ENCODE results near the gene MCU.
"Not testable (repeated sequence)": the region's sequence is repeated elsewhere in the genome, so short reads cannot be mapped to it uniquely, and the experiment has no call there.

Gene MCU

DNA sequence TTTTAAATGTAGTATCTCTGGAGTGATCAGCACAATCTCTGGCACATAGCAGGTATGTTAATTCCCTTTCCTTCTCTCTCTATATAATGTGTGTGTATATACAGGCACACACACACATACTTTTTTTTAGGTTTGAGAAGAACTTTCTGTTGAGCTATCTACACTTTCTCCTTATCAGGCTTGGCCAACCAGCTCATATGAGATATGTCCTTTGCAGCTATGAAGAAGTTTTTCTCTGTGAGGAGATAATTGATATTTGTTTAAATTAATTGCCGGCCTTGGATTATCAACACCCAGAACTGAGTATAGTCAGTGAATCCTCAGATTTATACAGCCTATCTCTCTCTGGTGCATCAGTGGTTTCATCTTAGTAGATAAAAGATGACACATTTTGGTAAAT lies 2.3 kb upstream of the MCU start:
- H3K9ac ChIP-seq (ENCODE audit: low read depth, low read length), result no peak overlapping the region
- no peak overlapping the region for H3K4me3 ChIP-seq (ENCODE audit: low read length)
- no peaks in the 10 kb centered on the region for H3K27me3 ChIP-seq (ENCODE audit: insufficient read depth, low read length)
- H3K27ac ChIP-seq (ENCODE audit: low read length), result no peak overlapping the region
- H3K4me1 ChIP-seq (ENCODE audit: insufficient read depth, low read length), result no peaks in the 10 kb centered on the region; the same call in 1 of the 2 replicates
- H3K36me3 ChIP-seq (ENCODE audit: insufficient read depth, low read depth, low read length), result no peaks in the 10 kb centered on the region
- H3K9me3 ChIP-seq (ENCODE audit: insufficient read depth, low read depth, low read length), result no peaks in the 10 kb centered on the region

DNA sequence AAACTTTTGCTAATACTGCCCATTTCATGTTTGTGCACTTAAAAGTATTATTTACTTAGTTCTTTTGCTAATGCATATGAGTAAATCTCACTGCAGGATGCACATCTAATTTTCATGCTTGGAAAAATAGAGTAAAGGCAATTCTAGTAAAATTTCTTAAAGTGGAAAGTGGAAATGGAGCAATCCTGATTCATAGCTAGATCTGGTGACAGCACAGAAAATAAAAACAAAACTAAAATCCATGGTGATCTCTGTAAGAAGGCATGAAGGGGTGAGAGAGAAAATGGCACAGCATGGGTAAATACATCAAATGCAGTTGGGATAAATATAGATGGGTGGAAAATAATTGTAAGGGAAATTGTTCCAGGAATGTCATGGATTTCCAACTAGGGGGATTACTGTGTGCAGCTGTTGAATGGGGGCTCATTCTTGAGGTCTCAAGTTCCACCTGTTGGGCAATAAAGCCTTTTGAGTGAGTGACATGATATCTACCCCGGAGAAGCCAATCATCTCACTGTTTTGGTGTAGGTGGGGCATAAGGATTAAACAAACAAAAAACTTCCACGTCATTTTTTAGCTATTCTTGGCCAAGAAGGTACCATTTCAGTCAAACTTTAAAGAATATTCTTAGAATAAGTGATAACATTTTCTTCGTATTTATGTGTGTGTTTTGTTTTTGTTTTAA lies 1.7 kb upstream of the MCU start:
- H3K36me3 ChIP-seq (ENCODE audit: insufficient read depth, low read depth, low read length), result no peaks in the 10 kb centered on the region
- H3K9me3 ChIP-seq (ENCODE audit: insufficient read depth, low read depth, low read length), result no peaks in the 10 kb centered on the region
- H3K27ac ChIP-seq (ENCODE audit: low read length), result no peak overlapping the region
- no peak overlapping the region for H3K9ac ChIP-seq (ENCODE audit: low read depth, low read length)
- H3K4me1 ChIP-seq (ENCODE audit: insufficient read depth, low read length), result no peaks in the 10 kb centered on the region; the same call in none of the 2 replicates
- no peak overlapping the region for H3K4me3 ChIP-seq (ENCODE audit: low read length)
- no peaks in the 10 kb centered on the region for H3K27me3 ChIP-seq (ENCODE audit: insufficient read depth, low read length)

DNA sequence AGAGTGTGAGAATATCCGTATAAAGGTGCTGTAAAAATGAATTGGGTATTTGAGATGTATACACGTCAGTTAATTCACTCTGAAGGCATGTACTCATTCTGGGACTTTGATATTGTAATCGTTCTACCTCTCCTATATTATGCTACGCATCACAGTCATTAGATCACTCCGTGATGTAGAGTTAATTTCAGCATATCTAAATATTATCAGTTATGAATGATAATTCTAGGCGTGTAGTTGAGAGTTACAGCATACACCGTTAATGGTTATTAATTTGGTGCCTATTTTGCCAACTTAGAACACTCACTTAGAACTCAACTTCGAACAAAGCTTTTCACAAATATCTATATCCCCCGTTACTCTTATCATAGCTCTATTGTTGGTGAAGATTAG lies 477 bp upstream of the MCU start:
- no peaks in the 10 kb centered on the region for H3K9me3 ChIP-seq (ENCODE audit: insufficient read depth, low read depth, low read length)
- H3K4me3 ChIP-seq (ENCODE audit: low read length), result peak overlapping the region; percentile 47; the same call in 1 of the 2 replicates
- no peak overlapping the region for H3K27ac ChIP-seq (ENCODE audit: low read length)
- no peaks in the 10 kb centered on the region; the same call in none of the 2 replicates for H3K4me1 ChIP-seq (ENCODE audit: insufficient read depth, low read length)
- H3K9ac ChIP-seq (ENCODE audit: low read depth, low read length), result no peak overlapping the region
- H3K36me3 ChIP-seq (ENCODE audit: insufficient read depth, low read depth, low read length), result no peaks in the 10 kb centered on the region
- H3K27me3 ChIP-seq (ENCODE audit: insufficient read depth, low read length), result no peaks in the 10 kb centered on the region

DNA sequence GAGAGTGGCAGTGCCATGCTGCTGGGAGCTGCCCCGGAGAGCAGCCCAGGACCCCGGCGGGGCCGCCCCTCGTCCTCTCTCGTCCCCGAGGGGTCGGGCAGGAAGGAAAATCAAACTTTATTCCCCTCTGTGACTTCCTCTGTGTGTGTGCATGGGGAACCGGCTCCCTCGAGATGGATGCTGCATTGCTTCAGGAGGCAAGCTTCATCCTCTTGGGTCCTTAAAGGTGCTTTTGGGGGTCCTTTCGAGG lies 726 bp downstream of the MCU start:
- Histone ChIP-seq H3K9me3 (ENCODE audit: insufficient read depth, low read depth, low read length) (no peaks in the 10 kb centered on the region), H3K36me3 (ENCODE audit: insufficient read depth, low read depth, low read length) (no peaks in the 10 kb centered on the region), H3K4me3 (ENCODE audit: low read length) (peak overlapping the region; percentile 92), H3K27ac (ENCODE audit: low read length) (no peak overlapping the region), H3K9ac (ENCODE audit: low read depth, low read length) (peak overlapping the region; percentile 81), H3K27me3 (ENCODE audit: insufficient read depth, low read length) (no peaks in the 10 kb centered on the region), H3K4me1 (ENCODE audit: insufficient read depth, low read length) (no peaks in the 10 kb centered on the region; the same call in none of the 2 replicates)

DNA sequence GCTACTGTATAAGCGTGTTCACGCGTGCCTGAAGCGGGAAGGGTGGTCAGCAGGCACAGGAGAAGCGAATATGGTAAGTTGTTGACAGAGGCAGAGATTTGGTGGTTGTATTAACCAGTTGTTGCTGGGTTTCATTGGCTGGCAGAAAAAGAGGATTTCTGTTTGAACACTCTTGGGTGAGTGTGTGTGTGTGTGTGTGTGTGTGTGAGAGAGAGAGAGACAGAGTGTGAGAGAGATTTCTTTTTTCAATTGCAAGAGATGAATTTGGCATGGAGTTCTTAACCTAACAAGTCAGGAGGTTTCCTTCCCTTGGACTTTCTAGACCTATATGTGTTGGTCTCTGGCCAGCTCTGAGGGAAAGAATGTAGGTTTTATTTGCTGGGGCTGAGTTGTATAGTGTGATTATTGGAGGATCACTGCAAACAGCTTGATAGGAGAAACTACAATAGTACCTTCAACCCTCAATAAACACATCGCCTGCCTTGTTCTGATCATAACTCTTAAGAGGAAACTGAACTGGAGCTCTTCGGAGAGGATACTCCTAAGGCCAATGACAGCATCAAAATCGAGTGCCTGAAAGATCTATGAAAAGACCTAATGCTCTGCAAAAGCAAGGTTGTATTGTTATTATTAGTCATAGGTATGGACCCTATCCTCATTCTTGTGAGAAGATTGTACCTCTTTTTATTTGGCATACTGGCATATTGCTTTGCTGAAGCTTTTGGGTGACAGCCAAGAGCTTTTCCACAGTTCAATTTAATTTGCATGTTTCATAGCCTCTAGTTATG lies 1.2 kb downstream of the MCU start:
- Histone ChIP-seq H3K36me3 (ENCODE audit: insufficient read depth, low read depth, low read length) (no peaks in the 10 kb centered on the region), H3K4me3 (ENCODE audit: low read length) (peak overlapping the region; percentile 92), H3K4me1 (ENCODE audit: insufficient read depth, low read length) (no peaks in the 10 kb centered on the region; the same call in none of the 2 replicates), H3K27me3 (ENCODE audit: insufficient read depth, low read length) (no peaks in the 10 kb centered on the region), H3K9ac (ENCODE audit: low read depth, low read length) (peak overlapping the region; percentile 81), H3K9me3 (ENCODE audit: insufficient read depth, low read depth, low read length) (no peaks in the 10 kb centered on the region), H3K27ac (ENCODE audit: low read length) (no peak overlapping the region)

DNA sequence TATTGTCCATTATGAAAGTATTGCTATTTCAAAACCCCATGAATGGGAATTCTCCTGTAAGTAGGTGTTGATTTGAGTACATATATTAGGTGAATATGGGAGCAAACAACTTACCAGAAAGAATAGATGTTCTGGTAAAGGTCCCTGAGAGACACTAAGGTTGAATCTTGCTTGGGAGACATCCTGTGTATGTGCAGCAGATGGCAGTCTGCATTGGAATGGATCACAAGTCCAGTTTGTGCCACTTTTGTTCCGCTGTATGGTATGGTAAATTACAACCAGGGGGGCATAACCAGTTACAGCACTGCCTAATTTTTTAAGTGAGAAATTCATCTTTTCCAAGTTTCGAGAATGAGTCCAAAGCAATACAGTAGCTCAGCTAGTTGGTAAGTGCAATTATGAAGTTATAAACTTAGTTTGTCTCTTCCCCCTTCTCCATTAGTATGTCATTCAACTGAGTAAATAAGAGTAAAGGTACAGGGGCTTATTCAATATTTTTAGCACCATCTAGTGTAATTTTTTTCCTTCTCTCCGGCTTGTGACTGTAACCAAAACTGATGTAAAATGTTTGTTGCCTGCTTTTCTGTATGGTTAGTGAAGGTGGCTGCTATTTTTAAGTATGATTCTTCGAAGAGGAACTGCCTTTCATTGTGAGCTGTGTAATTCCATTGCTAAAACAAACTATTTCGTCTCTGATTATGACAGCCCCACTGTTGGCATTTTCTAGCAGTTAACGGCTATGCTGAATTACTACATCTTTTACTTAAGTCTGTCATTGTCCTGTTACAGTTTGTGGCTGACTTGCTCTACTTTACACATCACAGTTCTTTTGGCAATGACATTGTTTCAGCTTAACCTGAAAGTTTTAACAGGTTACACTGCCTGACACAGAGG lies 2.8 kb downstream of the MCU start:
- Histone ChIP-seq H3K9ac (ENCODE audit: low read depth, low read length) (no peak overlapping the region), H3K4me3 (ENCODE audit: low read length) (0 out of 2 replicates have a peak overlapping the region, but pooled peaks have one; percentile 2), H3K9me3 (ENCODE audit: insufficient read depth, low read depth, low read length) (no peaks in the 10 kb centered on the region), H3K4me1 (ENCODE audit: insufficient read depth, low read length) (no peaks in the 10 kb centered on the region; the same call in none of the 2 replicates), H3K27ac (ENCODE audit: low read length) (no peak overlapping the region), H3K27me3 (ENCODE audit: insufficient read depth, low read length) (no peaks in the 10 kb centered on the region), H3K36me3 (ENCODE audit: insufficient read depth, low read depth, low read length) (no peaks in the 10 kb centered on the region)

DNA sequence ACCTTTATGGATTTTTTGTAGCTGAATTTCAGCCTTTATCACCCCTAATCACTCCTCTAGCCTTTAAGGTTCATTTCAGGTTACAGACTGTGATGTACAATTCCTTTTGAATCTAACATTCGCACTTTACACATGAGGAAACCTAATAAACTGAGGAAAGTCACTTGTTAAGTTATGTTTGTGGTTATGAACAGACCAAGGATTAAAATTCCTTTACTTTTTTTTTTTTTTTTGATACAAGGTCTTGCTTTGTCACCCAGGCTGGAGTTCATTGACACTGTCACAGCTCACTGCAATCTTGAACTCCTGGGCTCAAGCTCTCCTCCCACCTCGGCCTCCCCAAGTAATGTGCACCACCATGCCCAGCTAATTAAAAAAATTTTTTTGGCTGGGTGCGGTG lies 3.6 kb downstream of the MCU start:
- Histone ChIP-seq H3K9me3 (ENCODE audit: insufficient read depth, low read depth, low read length) (no peaks in the 10 kb centered on the region), H3K27me3 (ENCODE audit: insufficient read depth, low read length) (no peaks in the 10 kb centered on the region), H3K36me3 (ENCODE audit: insufficient read depth, low read depth, low read length) (no peaks in the 10 kb centered on the region), H3K27ac (ENCODE audit: low read length) (no peak overlapping the region), H3K4me1 (ENCODE audit: insufficient read depth, low read length) (no peaks in the 10 kb centered on the region; the same call in none of the 2 replicates), H3K9ac (ENCODE audit: low read depth, low read length) (no peak overlapping the region), H3K4me3 (ENCODE audit: low read length) (no peak overlapping the region)

DNA sequence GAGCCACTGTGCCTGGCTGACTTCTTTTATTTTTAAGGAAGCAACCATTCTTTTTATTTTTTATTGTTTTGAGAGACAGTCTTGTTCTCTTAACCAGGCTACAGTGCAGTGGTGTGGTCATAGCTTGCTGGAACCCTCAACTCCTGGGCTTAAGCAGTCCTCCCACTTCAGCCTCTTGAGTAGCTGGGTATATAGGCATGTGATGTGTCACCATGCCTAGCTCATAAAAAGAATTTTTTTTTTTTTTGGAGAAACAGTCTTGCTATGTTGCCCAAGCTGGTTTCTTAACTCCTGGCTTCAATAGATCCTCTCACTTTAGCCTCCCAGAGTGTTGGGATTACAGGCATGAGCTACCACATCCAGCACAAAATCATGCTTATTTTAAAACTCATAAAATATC lies 5.8 kb downstream of the MCU start:
- no peak overlapping the region for H3K4me3 ChIP-seq (ENCODE audit: low read length)
- H3K36me3 ChIP-seq (ENCODE audit: insufficient read depth, low read depth, low read length), result no peaks in the 10 kb centered on the region
- no peak overlapping the region for H3K27ac ChIP-seq (ENCODE audit: low read length)
- H3K27me3 ChIP-seq (ENCODE audit: insufficient read depth, low read length), result no peaks in the 10 kb centered on the region
- H3K9ac ChIP-seq (ENCODE audit: low read depth, low read length), result no peak overlapping the region
- H3K9me3 ChIP-seq (ENCODE audit: insufficient read depth, low read depth, low read length), result no peaks in the 10 kb centered on the region
- no peaks in the 10 kb centered on the region; the same call in none of the 2 replicates for H3K4me1 ChIP-seq (ENCODE audit: insufficient read depth, low read length)

DNA sequence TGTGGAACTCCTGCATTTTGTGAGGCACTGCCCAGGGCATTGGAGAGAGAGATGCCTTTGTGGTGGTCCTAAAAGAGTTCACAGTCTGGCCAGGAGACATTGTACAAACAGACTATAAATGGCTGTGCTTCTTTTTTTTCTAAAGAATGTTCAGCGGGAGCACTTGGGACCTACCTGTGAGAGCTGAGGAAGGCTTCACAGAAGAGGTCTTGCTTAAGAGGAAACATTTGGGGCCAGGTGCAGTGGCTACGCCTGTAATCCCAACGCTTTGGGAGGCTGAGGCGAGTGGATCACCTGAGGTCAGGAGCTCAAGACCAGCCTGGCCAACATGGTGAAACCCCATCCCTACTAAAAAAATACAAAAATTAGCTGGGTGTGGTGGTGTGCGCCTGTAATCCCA lies 10.5 kb downstream of the MCU start:
- H3K36me3 ChIP-seq (ENCODE audit: insufficient read depth, low read depth, low read length); H3K9me3 ChIP-seq (ENCODE audit: insufficient read depth, low read depth, low read length); H3K27ac ChIP-seq (ENCODE audit: low read length); H3K27me3 ChIP-seq (ENCODE audit: insufficient read depth, low read length); H3K4me3 ChIP-seq (ENCODE audit: low read length); H3K9ac ChIP-seq (ENCODE audit: low read depth, low read length); H3K4me1 ChIP-seq (ENCODE audit: insufficient read depth, low read length): not testable (repeated sequence)

DNA sequence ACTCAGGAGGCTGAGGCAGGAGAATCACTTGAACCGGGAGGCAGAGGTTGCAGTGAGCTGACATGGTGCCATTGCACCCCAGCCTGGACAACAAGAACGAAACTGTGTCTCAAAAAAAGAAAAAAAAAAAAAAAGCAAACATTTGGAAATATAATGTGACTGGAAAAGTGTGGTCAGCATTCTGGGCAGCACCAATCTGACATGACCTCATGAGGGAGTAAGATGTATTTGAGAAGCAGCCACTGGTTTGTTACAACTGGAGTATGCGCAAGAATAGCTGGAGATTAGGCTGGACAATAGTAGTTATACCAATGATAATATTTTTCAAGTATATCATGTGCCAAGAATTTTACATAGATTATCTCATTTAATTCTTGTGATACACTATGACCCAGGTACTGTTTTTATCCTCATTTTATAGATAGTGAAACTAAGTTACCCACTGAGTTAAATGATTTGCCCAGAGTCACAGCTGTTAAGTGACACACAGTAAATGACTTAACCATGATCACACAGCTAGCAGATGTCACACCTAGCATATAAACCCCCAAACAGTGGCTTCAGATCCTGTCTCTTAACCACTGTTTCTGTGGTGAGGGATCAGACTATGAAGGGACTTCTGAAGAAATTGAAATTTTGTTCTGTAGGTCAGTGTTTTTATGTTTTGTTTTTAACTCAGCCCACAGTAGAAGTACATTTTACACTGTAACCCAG lies 11.1 kb downstream of the MCU start:
- Histone ChIP-seq H3K4me1 (ENCODE audit: insufficient read depth, low read length) (no peaks in the 10 kb centered on the region), H3K4me3 (ENCODE audit: low read length) (no peak overlapping the region)

DNA sequence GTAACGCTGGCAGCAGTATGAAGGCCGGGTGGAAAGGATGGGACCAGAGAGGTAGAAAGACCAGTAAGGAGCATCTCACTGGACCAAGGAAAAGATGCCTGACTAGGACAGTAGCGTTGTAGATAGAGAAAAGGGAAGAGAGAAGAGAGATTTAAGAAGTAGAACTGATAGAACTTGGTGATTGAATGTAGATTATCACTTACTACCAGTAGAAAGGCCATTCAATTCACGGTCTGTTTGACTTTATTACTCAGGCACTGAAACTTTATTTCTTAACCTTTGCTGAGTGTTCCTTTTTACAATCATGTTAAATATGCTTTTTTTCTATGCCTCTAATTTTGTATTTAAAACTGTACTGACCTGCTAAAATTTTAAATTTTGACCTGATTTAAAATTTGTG lies 12.2 kb downstream of the MCU start:
- no peak overlapping the region for H3K9ac ChIP-seq (ENCODE audit: low read depth, low read length)
- H3K9me3 ChIP-seq (ENCODE audit: insufficient read depth, low read depth, low read length), result no peaks in the 10 kb centered on the region
- H3K36me3 ChIP-seq (ENCODE audit: insufficient read depth, low read depth, low read length), result no peaks in the 10 kb centered on the region
- no peak overlapping the region for H3K4me3 ChIP-seq (ENCODE audit: low read length)
- no peaks in the 10 kb centered on the region for H3K27me3 ChIP-seq (ENCODE audit: insufficient read depth, low read length)
- no peak overlapping the region for H3K27ac ChIP-seq (ENCODE audit: low read length)
- H3K4me1 ChIP-seq (ENCODE audit: insufficient read depth, low read length), result no peaks in the 10 kb centered on the region

More for the DNA sequence above, 11.1 kb downstream of the MCU start:
- no peaks in the 10 kb centered on the region for H3K36me3 ChIP-seq (ENCODE audit: insufficient read depth, low read depth, low read length)
- no peaks in the 10 kb centered on the region for H3K27me3 ChIP-seq (ENCODE audit: insufficient read depth, low read length)
- no peak overlapping the region for H3K9ac ChIP-seq (ENCODE audit: low read depth, low read length)
- no peak overlapping the region for H3K27ac ChIP-seq (ENCODE audit: low read length)
- H3K9me3 ChIP-seq (ENCODE audit: insufficient read depth, low read depth, low read length), result no peaks in the 10 kb centered on the region

Measured in iPS-20b (cell line).